WERI-Rb-1 (cell line): ENCODE results near the gene OR4E2.

Source experiments
- DNase-seq: peaks from one replicate; pipeline ENCODE4 v3.0.0-alpha.2; 2020
- H3K27ac ChIP-seq: fragments of 250-450 bp; sonication (Bioruptor Pico); 2 replicates; pipeline ENCODE4 v1.5.1; 2020; ENCODE audit warnings: mild to moderate bottlenecking, moderate library complexity
- H3K27me3 ChIP-seq: fragments of 250-450 bp; sonication (Bioruptor Pico); 2 replicates; pipeline ENCODE4 v1.5.1; 2021; ENCODE audit warnings: mild to moderate bottlenecking, low read depth, moderate library complexity; ENCODE audit not compliant: insufficient read depth, severe bottlenecking
- H3K36me3 ChIP-seq: fragments of 250-450 bp; sonication (Bioruptor Pico); 2 replicates; pipeline ENCODE4 v1.5.1; 2020; ENCODE audit warnings: mild to moderate bottlenecking, moderate library complexity
- H3K4me3 ChIP-seq: 2 replicates; pipeline ENCODE4 v1.5.1; 2011; ENCODE audit warnings: low read depth, mild to moderate bottlenecking, control low read depth, low read length
- H3K9me3 ChIP-seq: fragments of 250-450 bp; sonication (Bioruptor Pico); 2 replicates; pipeline ENCODE4 v1.5.1; 2021; ENCODE audit warnings: mild to moderate bottlenecking, moderate library complexity; ENCODE audit not compliant: severe bottlenecking
- CTCF ChIP-seq: IDR thresholded peaks from 2 replicates; pipeline ENCODE4 v1.5.1; 2011; ENCODE audit warnings: low read depth, mild to moderate bottlenecking, control low read depth, inconsistent platforms, low read length

Gene OR4E2

GRCh38 chr14:21654215-21654614 is 580 bp downstream of the OR4E2 start:
- no peak for TF ChIP-seq CTCF
- no peaks in the 10 kb centered on the region for H3K9me3 ChIP-seq
- peaks cover 68% of the 10 kb centered on the region for H3K27me3 ChIP-seq
- DNase-seq, result no peak
- H3K27ac ChIP-seq, result no peak overlapping the region
- H3K4me3 ChIP-seq, result no peak overlapping the region
- H3K36me3 ChIP-seq, result no peaks in the 10 kb centered on the region

GRCh38 chr14:21656980-21657379 is 3.3 kb downstream of the OR4E2 start:
- no peak for TF ChIP-seq CTCF
- no peak overlapping the region for H3K4me3 ChIP-seq
- peaks cover 63% of the 10 kb centered on the region for H3K27me3 ChIP-seq
- H3K36me3 ChIP-seq, result no peaks in the 10 kb centered on the region
- H3K9me3 ChIP-seq, result no peaks in the 10 kb centered on the region
- no peak overlapping the region for H3K27ac ChIP-seq
- DNase-seq, result no peak

DNA sequence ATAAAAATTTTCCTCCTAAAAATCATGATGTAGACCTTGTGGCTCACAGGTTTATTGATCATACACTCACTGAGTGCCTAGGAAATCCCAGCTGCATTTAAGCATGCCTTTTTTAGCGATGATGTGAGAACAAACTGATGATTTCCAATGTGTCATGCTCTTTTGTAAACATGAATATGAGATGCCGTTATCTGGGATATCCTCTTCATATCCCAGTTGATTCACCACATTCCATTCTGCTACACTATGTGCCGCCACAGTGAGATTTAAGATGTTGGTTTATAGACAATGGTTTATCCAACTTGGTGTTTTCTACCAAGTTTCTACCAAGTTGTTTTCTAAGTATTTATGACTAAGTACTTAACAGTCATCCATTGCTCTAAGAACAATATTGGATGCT is 14.7 kb downstream of the OR4E2 start:
- no peak for DNase-seq
- Histone ChIP-seq H3K9me3 (no peaks in the 10 kb centered on the region), H3K27me3 (peaks cover 57% of the 10 kb centered on the region), H3K27ac (no peak overlapping the region), H3K36me3 (no peaks in the 10 kb centered on the region), H3K4me3 (no peak overlapping the region)
- no peak for TF ChIP-seq CTCF

GRCh38 chr14:21669284-21669683 is 15.6 kb downstream of the OR4E2 start:
- no peak for DNase-seq
- Histone ChIP-seq H3K36me3 (no peaks in the 10 kb centered on the region), H3K27me3 (peaks cover 64% of the 10 kb centered on the region), H3K4me3 (no peak overlapping the region), H3K9me3 (no peaks in the 10 kb centered on the region), H3K27ac (no peak overlapping the region)
- no peak for TF ChIP-seq CTCF

GRCh38 chr14:21671371-21671770 is 17.7 kb downstream of the OR4E2 start:
- no peak for DNase-seq
- H3K27me3 ChIP-seq, result peaks cover 72% of the 10 kb centered on the region

More at GRCh38 chr14:21671371-21671770, 17.7 kb downstream of the OR4E2 start:
- no peak for TF ChIP-seq CTCF
- Histone ChIP-seq H3K27ac (no peak overlapping the region), H3K9me3 (no peaks in the 10 kb centered on the region), H3K4me3 (no peak overlapping the region), H3K36me3 (no peaks in the 10 kb centered on the region)
